Keratinocyte (primary cell): ENCODE data around the gene KIF21A. TPM values are rescaled to one million over a fixed set of nuclear protein-coding genes. Genes with fewer than 3 reads are reported as not detected.

ENCODE experiments used
- DNase-seq: peaks from one replicate; pipeline ENCODE4 v3.0.0-alpha.2; 2011; ENCODE audit warnings: low read depth, missing footprints, low spot score
- FAIRE-seq: peaks from 2 replicates; lab custom pipeline; 2011; peaks lifted over from hg19 to GRCh38; lab: Jason Lieb, UNC
- H2AFZ ChIP-seq: 2 replicates; pipeline ENCODE4 v1.6.0; 2012; ENCODE audit warnings: low read length, control low read depth, inconsistent platforms; ENCODE audit not compliant: control insufficient read depth
- H3K27ac ChIP-seq: 2 replicates; pipeline ENCODE4 v1.5.1; 2011; ENCODE audit warnings: low read length; ENCODE audit not compliant: control insufficient read depth, insufficient read depth
- H3K27me3 ChIP-seq: 3 replicates; pipeline ENCODE4 v1.6.0; 2011; ENCODE audit warnings: low read length; ENCODE audit not compliant: control insufficient read depth, insufficient read depth; ENCODE audit errors: extremely low read depth
- H3K36me3 ChIP-seq, 2 experiments: 2 replicates in 1 of 2; 3 replicates in 1 of 2; pipeline ENCODE4 v1.5.1; 2011; ENCODE audit warnings: low read length in 2 of 2, mild to moderate bottlenecking in 1 of 2; ENCODE audit not compliant: control insufficient read depth in 2 of 2, insufficient read depth in 2 of 2; ENCODE audit errors: extremely low read depth in 1 of 2
- H3K4me1 ChIP-seq: 3 replicates; pipeline ENCODE4 v1.5.1; 2011; ENCODE audit warnings: low read length; ENCODE audit not compliant: control insufficient read depth, insufficient read depth; ENCODE audit errors: extremely low read depth
- H3K4me2 ChIP-seq: 3 replicates; pipeline ENCODE4 v1.6.0; 2011; ENCODE audit warnings: low read depth, low read length; ENCODE audit not compliant: control insufficient read depth, insufficient read depth; ENCODE audit errors: extremely low read depth
- H3K4me3 ChIP-seq, 3 experiments: fragments of 200-600 bp in 1 of 3; sonication (generic) in 1 of 3; 2 replicates in 2 of 3; 3 replicates in 1 of 3; pipeline ENCODE4 v1.5.1; 2011 to 2016; ENCODE audit warnings: low read length in 3 of 3, mild to moderate bottlenecking in 3 of 3, control low read depth in 2 of 3, inconsistent platforms in 1 of 3, low read depth in 1 of 3, mixed read lengths in 1 of 3, mixed run types in 1 of 3, moderate library complexity in 1 of 3; ENCODE audit not compliant: control insufficient read depth in 2 of 3, insufficient read depth in 2 of 3; ENCODE audit errors: extremely low read depth in 1 of 3
- H3K79me2 ChIP-seq: 2 replicates; pipeline ENCODE4 v1.6.0; 2012; ENCODE audit warnings: low read length; ENCODE audit not compliant: control insufficient read depth, insufficient read depth
- H3K9ac ChIP-seq: 3 replicates; pipeline ENCODE4 v1.6.0; 2011; ENCODE audit warnings: low read length; ENCODE audit not compliant: control insufficient read depth, insufficient read depth; ENCODE audit errors: extremely low read depth
- H3K9me1 ChIP-seq: 3 replicates; pipeline ENCODE4 v1.6.0; 2011; ENCODE audit warnings: low read length; ENCODE audit not compliant: control insufficient read depth, insufficient read depth; ENCODE audit errors: extremely low read depth
- H3K9me3 ChIP-seq: 2 replicates; pipeline ENCODE4 v1.5.1; 2012; ENCODE audit warnings: low read depth, low read length; ENCODE audit not compliant: control insufficient read depth
- H4K20me1 ChIP-seq: 3 replicates; pipeline ENCODE4 v1.6.0; 2011; ENCODE audit warnings: low read length; ENCODE audit not compliant: control insufficient read depth, insufficient read depth; ENCODE audit errors: extremely low read depth
- CTCF ChIP-seq, 3 experiments: IDR thresholded peaks in 1 of 3; conservative IDR thresholded peaks in 1 of 3; optimal IDR thresholded peaks in 1 of 3; 2 replicates in 2 of 3; 3 replicates in 1 of 3; pipeline versions ENCODE3 to v1.5.1; 2011; ENCODE audit warnings: low read length in 3 of 3, mild to moderate bottlenecking in 3 of 3, moderate library complexity in 2 of 3, control low read depth in 1 of 3, inconsistent platforms in 1 of 3; ENCODE audit not compliant: insufficient read depth in 2 of 3; ENCODE audit errors: extremely low read depth in 1 of 3
- EZH2 ChIP-seq: IDR thresholded peaks from one replicate; pipeline ENCODE4 v1.6.1; 2012; ENCODE audit warnings: inconsistent platforms, mild to moderate bottlenecking, low read length, moderate library complexity
- dilution Hi-C: fragments of 300-500 bp; cut with MboI; formaldehyde crosslinking; loops from one replicate; pipeline ENCODE4 v1.7.0; 2020; ENCODE audit warnings: low sequenced_read_pairs; ENCODE audit not compliant: extremely low pct_ligation_motif_present
- polyA plus RNA-seq, 5 experiments: library from polyadenylated mRNA; depleted of rRNA in 3 of 5; stranded (reverse) in 3 of 5; stranded (forward) in 1 of 5; unstranded in 1 of 5; fragments of >200 nt; gene quantifications; 1 replicate in 1 of 5; 2 replicates in 3 of 5; 3 replicates in 1 of 5; pipeline versions ENCODE4 v1.2.1 to v1.2.3, GENCODE V29; 2011 to 2012; ENCODE audit warnings: missing spikeins in 2 of 5, low read depth in 1 of 5, low replicate concordance in 1 of 5

The KIF21A gene
- polyA plus RNA-seq, 1 donor (not counting 4 experiments of a cell fraction or from before 2014, with no cell fraction given) = 27.5 TPM

GRCh38 chr12:39413836-39414771 is 28.8 kb downstream of the KIF21A start:
- Histone ChIP-seq H3K27ac (no peak overlapping the region), H3K36me3 (no peaks in the 10 kb centered on the region), H3K27me3 (no peaks in the 10 kb centered on the region), H4K20me1 (no peaks in the 10 kb centered on the region), H3K4me3 (no peak overlapping the region), H3K79me2 (peaks cover 5% of the 10 kb centered on the region), H3K9me3 (no peaks in the 10 kb centered on the region), H3K4me2 (no peak overlapping the region), H3K4me1 (no peaks in the 10 kb centered on the region), H3K9me1 (no peaks in the 10 kb centered on the region), H3K9ac (no peak overlapping the region), H2AFZ (no peak overlapping the region)
- FAIRE-seq (no peak), DNase-seq (no peak)
- TF ChIP-seq EZH2 (no peak), CTCF (optimal IDR thresholded peaks at IDR 0.05 in 1 of 3, IDR thresholded peaks at IDR 0.05 in 1 of 3, conservative IDR thresholded peaks at IDR 0.05 in 1 of 3; ENCODE audit: extremely low read depth in 1 of 3, insufficient read depth in 2 of 3, low read length in 3 of 3) (no peak)
- dilution Hi-C loops = no loop called here

GRCh38 chr12:39412210-39412609 is 30.7 kb downstream of the KIF21A start:
- Histone ChIP-seq H3K4me1 (no peaks in the 10 kb centered on the region), H3K9ac (no peak overlapping the region), H3K4me3 (no peak overlapping the region), H3K36me3 (no peaks in the 10 kb centered on the region), H3K4me2 (no peak overlapping the region), H4K20me1 (no peaks in the 10 kb centered on the region), H3K79me2 (peaks cover 6% of the 10 kb centered on the region), H3K27ac (no peak overlapping the region), H3K9me3 (no peaks in the 10 kb centered on the region), H3K27me3 (no peaks in the 10 kb centered on the region), H2AFZ (no peak overlapping the region), H3K9me1 (no peaks in the 10 kb centered on the region)
- no peak for TF ChIP-seq EZH2
- TF ChIP-seq CTCF (optimal IDR thresholded peaks at IDR 0.05 in 1 of 3, IDR thresholded peaks at IDR 0.05 in 1 of 3, conservative IDR thresholded peaks at IDR 0.05 in 1 of 3; ENCODE audit: extremely low read depth in 1 of 3, insufficient read depth in 2 of 3, low read length in 3 of 3) = no peak
- dilution Hi-C loops = no loop called here
- DNase-seq (no peak), FAIRE-seq (no peak)
